Fibroblast of upper back skin (primary cell): ENCODE measurements around the gene SHROOM4.

Source experiments
- DNase-seq: peaks from one replicate; pipeline ENCODE4 v3.0.0-alpha.2; 2013

The SHROOM4 gene, protein sequence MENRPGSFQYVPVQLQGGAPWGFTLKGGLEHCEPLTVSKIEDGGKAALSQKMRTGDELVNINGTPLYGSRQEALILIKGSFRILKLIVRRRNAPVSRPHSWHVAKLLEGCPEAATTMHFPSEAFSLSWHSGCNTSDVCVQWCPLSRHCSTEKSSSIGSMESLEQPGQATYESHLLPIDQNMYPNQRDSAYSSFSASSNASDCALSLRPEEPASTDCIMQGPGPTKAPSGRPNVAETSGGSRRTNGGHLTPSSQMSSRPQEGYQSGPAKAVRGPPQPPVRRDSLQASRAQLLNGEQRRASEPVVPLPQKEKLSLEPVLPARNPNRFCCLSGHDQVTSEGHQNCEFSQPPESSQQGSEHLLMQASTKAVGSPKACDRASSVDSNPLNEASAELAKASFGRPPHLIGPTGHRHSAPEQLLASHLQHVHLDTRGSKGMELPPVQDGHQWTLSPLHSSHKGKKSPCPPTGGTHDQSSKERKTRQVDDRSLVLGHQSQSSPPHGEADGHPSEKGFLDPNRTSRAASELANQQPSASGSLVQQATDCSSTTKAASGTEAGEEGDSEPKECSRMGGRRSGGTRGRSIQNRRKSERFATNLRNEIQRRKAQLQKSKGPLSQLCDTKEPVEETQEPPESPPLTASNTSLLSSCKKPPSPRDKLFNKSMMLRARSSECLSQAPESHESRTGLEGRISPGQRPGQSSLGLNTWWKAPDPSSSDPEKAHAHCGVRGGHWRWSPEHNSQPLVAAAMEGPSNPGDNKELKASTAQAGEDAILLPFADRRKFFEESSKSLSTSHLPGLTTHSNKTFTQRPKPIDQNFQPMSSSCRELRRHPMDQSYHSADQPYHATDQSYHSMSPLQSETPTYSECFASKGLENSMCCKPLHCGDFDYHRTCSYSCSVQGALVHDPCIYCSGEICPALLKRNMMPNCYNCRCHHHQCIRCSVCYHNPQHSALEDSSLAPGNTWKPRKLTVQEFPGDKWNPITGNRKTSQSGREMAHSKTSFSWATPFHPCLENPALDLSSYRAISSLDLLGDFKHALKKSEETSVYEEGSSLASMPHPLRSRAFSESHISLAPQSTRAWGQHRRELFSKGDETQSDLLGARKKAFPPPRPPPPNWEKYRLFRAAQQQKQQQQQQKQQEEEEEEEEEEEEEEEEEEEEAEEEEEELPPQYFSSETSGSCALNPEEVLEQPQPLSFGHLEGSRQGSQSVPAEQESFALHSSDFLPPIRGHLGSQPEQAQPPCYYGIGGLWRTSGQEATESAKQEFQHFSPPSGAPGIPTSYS (N-terminal part only)

DNA sequence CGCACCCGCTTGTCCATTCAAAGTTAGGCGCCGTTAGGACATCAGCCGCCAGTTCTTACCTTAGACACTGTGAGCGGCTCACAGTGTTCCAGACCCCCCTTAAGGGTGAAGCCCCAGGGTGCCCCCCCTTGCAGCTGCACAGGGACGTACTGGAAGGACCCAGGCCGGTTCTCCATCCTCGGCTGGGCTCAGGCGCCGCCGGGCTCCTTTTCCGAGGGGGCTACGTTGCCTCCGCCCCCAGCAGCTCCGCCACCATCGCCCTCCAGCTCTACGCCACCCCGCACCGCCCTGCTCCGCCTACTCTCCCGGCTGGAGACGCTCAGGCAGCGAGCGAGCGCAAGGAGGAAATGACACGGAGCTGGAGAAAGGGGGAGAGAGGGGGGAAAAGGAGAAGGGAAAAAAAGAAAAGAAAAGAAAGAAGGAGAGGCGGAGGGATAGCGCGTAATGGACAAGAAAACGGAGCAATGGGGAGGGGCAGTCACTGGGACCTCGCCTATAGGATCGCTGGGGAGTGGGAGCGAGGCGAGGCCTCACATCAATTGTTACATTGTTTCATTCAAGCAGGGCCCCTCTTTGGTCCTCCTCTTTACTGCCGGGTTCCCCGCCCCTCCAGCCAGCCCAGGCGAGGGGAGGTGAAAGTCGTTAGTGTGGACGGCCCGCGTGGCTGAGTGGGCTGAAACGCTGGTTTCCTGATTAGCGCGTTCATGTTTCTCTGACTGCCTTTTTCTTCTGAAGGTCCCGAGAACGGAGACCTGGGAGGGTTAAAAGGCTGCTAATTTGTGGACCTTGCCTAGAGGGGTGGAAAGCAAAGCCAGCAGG lies at the start of gene SHROOM4:
SHROOM4 (minus strand) TSS at position 352 of the 819 bp plus-strand sequence; CDS start at position 176, 176 bp downstream.
- peak; percentile 71 for DNase-seq

DNA sequence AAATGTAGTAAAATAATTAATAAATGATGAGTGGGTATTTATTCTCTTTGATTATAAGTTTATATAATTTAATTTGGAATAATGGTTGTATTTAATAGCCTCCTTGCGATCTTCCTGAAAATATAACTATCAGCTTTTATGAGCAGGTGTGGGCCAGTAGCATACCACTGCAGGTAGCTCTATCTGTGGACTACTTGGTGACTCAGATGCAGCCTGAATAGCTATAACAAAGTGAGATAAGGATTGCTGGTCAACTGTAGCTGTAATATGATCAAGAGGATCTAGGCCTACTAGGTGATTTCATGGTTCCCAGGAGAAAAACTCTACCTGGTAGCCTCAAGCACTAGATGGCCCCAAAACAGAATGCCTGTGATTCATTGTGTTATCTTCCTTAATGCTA lies 49.5 kb upstream of the SHROOM4 start:
- no peak for DNase-seq

DNA sequence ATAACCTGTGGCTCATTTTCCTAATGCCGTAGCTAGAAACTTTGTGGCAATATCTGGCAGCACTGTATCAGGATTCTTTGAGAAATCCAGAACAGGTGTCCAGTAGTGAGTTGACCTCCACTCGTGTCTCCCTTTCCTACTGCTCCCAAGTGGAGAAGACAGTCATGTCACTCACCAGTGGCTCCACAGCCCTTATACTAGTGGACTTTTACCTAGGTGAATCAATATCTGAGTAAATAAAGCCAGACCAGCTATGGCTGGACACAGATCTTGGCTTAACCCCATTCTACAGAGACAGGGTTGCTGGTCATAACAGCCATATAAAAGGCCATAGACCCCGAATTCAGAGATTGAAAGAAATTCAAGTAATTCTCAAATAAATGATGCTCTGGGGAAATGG lies 46.5 kb upstream of the SHROOM4 start:
- no peak for DNase-seq

DNA sequence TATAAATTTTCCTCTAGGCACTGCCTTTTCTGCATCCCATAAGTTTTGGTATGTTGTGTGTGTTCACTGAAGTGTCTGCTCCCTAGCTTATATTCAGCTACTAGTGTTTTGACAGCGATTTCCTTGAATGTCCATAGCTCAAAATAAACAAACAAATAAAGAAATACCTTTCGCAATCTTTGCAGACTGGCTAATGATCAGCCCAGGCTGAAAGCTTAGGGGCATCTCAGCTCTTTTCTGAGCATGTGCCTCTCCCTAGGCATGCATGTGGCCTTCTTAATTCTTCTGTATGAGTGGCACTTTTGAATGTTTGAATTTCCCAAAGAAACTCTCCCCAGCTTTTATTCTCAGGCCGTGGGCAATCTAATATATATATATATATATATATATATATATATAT lies 44.6 kb upstream of the SHROOM4 start:
- DNase-seq = no peak

DNA sequence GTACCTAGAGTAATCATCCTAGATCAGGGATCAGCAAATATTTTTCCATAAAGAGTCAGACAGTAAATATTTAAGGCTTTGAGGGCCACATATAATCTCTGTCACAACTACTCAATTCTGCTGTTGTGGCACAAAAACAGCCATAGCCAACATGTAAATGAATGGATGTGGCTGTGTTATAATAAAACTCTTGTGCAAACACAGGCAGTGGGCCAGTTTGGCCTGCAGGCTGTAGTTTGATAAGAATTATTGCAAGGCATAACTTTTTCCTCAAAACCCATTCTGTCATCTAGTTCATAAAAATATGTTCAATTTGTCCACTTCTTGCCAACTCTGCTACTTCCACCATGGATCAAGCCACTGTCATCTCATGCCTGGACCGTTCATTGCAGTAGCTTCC lies 39.4 kb upstream of the SHROOM4 start:
- DNase-seq = no peak

DNA sequence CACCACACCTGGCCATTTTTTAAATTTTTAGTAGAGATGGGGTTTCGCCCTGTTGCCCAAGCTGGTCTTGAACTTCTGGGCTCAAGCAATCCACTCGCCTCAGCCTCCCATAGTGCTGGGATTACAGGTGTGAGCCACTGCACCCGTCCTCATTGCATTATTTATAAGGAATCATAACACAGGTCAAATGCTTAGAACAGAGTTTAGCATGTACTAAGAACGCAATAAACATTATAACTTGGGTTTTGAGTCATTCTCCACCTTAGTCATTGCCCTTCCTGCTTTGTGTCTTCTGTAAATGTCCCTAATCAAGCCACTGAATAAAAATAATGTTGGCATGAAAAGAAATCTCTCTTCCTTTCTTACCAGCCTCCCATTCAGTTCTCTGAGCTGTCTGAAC lies 38.5 kb upstream of the SHROOM4 start:
- DNase-seq = no peak

DNA sequence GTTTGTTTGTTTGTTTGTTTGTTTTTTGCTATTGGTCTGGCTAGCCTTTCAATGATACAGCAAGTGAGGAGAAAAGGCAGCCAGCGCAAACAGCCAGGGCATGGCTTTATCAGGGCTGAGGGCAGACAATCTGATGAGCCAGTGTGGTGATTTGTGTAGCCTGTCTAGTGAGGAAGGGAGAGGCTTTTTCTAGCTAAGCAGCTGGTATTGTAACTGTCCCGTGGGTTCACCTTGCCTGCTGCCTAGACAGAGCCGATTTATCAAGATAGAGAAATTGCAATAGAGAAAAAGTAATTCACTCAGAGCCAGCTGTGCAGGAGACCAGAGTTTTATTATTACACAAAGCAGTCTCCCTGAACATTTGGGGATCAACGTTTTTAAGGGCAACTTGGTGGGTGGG lies 28.2 kb upstream of the SHROOM4 start:
- no peak for DNase-seq

DNA sequence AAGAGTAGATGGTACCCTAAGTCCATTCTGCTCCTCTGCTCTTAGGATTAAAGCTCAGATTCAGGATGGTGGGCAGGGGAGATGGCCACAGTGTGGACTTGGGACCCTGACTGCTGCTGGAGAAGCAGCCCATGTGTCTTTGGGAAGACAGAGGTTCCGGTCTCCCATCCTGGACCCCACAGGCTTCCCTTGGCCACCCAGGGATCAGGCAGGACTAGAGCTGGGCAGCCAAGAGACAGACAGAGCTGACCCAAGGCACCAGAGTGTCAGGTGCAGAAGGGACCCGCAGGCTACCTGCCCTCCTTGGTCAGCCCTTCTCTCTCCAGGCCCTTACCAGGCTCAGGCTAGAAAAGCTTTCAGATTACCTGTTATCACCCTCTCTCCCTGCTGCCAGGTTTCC lies 25.7 kb upstream of the SHROOM4 start:
- no peak for DNase-seq

DNA sequence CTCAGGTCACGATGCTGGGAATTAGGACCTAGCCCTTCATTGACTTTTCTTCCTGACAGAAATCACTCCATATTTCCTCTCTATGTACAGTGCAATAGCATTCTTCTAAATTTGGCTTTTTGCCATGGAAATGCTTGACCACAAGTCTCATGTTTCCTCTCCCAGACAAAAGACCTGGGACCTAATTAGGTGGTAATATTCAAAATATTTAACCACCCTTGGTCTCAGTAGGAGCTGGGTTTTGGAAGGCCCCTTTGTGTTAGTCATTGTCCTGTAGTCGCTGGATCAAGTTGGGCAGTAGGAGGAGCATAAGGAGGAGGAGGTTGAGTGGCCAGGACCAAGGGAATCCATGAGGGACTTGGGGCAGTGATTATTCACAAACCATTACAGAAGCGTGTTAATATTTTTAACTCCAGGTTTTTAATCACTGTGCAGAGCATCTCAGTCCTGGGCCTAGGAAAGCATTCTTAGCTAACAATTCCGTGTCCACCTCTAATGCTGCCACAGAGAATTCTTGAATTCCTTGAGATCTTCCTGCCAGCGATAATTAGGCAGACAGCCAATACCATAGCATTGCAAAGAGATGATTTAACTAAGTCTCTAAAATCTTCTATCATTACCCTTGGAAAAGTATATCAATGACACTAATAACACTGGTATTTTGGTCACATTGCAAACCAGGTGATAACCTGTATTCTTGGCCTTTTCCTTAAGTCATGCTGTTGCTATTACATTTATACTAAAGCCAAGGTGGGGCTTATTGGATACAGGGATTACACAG lies 25.0 kb upstream of the SHROOM4 start:
- DNase-seq = peak; percentile 67

DNA sequence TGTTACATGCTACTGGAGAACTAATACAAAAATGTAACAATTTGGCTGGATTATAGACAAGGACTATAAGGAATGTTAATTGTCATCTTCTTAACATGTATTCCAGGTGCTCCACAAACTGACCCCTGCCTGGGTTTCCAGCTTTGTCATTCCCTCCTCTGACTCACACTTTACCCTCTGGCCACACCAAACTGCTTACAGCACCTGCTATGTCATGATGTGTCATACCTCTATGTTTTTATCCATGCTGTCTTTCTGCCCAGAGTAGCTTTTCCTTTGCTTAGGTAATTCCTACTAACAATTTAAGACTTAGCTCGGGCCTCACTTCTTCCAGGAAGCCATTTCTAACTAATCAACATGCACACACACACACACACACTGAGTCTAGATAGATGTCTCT lies 14.0 kb upstream of the SHROOM4 start:
- no peak for DNase-seq

DNA sequence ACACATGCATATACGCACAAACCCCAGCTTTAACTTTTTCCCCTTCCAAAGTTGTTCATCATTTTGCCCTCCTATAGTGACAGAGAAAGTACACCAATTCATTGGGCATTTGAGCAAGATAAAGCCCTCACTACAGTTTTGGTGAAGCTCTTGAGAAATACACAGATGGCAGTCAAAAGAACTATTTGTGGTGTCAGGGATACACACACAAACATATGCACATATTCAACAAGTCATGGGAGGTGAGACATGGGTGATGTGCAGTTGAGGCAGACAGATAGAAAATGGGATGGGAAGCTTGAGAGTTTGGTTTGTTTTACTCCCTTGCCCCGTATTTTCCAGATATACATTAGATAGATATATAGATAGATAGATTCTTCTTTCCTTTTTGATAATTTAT lies 11.8 kb upstream of the SHROOM4 start:
- DNase-seq = no peak

DNA sequence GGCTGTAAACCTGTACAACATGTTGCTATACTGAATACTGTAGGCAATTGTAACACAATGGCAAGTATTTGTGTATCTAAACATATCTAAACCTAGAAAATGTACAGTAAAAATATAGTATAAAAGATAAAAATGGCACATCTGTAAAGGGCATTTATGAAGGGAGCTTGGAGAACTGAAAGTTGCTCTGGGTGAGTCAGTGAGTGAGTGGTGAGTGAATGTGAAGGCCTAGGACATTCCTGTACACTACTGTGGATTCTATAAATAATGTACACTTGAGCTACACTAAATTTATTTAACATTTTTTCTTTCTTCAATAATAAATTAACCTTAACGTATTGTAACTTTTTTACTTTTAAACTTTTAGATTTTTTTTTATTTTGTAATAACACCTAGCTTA lies 5.0 kb upstream of the SHROOM4 start:
- no peak for DNase-seq

DNA sequence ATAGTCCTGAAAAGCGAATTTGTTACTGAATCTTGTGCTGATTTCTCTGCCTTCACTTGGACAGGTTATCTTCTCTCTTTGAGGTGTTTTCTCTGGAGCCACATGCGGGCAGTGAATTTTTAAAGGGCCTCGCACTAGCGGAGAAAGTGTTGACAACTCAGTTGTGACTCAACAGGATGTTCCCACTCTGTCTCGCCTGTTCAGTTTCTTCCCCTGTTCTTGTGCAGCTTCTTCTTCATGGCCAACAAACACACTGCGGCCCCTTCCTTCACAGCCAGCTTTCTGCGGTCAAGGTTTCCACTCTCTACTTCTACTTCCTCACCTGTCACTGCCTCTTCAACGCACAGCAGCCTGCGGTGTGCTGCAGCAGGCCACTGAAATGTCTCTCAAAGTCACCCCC lies 1.1 kb upstream of the SHROOM4 start:
- peak; percentile 32 for DNase-seq

DNA sequence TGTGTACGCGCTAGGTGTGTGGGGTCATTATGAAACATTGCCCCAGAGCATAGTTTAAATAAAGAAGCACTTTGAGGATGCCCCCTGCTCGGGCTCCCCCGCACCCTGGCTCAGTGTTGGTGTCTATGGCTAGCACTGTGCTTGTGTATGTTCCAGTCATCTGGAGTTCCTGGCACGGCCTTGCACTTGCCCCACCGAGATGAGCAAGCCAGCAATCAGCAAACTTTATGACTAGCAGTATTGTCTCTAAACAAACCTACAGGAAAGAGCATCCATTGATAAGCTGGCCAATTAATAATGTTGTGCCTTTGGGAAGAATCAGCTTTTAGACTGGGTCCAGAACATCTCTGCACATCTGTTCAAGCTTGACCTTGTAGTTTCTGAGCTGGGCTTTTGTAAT lies 707 bp upstream of the SHROOM4 start:
- no peak for DNase-seq

DNA sequence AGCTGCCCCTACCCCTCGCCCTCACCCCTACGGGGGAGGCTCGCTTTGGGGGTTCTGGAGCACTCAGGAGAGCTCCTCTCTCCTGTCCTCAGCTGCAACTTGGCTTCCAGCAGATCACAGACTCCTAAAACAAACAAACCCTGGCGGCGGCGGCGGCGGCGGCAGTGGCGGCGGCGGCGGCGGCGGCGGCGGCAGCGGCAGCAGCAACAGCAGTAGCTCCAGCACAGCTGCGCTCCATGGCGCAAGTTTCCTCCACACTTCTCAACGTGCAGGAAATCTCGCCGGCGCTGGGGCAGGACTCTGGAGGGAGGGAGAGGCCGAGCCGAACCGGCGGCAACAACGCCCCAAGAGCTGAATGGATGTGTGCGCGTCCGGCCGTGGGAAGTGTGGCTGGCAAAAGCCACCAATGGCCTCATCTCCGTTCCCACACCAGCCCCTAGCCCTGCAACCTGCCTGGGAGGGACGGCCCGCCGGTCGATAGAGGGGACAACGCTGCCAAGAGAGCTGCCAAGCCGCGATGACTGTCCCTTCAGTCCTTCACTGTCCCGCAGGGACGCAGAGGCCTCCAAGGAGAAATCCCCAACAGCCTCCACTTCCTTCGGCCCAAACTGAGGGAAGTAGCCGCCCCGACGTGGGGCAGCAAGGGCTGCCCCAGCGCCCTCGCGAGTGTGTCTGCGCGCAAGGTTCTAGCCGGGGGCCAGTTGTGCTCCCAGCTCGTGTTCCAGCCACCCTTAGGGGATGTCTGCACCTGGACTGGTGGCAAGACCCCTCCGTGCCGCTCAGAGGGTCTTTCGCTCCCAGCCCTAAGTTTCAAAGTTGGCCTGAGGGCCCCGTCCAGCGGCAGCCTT lies 775 bp downstream of the SHROOM4 start:
- DNase-seq = peak; percentile 34

DNA sequence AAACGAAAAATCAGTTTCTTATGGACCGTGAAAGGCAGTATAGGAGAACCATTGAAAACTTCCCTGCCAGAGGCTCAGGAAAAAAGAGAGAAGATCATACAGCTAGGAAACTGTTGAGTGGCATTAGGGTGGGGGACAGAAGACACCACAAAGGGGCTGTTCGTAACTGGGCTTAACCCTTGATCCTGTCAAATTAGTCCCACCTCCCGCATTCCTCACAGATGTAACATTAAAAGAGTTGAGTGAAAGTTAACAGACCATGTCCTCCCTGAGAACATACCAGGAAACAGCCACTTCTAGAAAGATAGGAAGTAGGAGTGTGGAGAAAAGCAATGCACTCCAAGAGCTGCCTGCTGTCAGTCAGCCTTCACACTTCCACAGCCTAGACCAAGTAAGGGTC lies 8.7 kb downstream of the SHROOM4 start:
- DNase-seq = no peak

DNA sequence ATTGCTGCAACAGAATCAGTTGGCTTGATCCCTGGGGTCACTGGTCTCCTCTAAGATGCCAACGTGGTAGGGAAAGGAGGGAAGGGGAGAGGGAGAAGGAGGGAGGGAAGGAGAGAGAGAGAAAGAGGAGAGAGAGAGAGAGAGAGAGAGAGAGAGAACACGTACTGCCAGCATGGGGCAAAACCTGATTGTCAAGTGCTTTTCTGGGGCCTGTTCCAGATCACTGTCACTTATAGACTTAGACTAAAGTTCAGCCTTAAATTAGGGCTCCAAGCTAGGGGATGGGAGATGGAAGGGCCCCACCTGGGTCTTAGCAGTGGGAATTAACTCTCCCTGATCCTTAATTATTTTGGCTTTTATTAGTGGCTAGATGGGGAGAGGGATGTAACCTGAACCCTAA lies 12.9 kb downstream of the SHROOM4 start:
- DNase-seq = no peak

DNA sequence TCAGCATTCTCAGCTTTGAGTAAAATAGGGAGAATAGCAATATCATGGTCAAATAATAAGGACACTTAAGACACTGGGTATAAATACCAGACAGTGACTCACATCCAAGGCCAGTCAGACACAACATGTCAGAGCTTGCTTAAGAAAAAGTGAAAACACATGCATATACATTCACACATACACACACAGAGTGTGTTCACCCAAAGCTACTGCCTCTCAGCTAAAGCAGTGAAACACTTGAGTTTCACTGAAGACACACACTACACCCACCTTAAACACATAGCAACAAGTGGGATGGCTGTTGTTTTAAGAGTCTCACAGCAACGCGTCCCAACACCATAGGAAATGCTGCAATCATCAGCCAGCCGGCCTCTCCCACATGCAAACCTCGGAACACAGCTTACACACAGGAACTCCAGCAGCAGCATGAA lies 14.4 kb downstream of the SHROOM4 start:
- peak; percentile 65 for DNase-seq

DNA sequence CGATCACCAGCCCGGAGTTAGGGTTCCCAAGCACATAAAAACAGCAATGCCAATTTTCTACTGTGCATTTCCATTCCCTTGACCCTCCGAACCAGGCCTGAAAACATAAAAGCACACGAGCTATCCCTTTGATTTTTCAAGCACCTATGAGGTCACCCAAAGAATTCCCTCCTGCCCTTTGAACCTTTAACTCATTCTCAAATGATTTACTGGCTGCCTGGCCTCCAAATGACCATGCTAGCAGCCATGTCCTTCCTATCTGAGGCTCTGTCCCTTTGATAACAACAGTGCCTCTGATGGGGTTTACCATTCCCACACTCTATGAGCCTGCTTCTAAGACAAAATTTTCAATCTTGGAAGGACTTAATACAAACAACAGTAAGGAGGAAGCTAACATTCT lies 15.2 kb downstream of the SHROOM4 start:
- no peak for DNase-seq

DNA sequence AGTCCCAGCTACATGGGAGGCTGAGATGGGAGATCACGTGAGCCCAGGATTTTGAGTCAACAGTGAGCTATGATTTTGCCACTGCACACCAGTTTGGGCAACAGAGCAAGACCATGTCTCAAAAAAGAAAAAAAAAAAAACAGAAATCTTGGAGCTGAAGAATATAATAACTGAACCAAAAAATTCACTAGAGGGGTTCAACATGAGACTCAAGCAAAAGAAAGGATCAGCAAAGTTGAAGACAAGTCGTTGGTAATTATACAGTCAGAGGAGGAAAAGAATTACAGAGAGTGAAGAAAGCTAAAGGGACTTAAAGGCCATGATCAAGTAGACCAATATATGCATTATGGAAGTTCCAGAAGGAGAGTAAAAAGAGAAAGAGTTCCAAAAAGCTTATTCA lies 26.9 kb downstream of the SHROOM4 start:
- DNase-seq = no peak

DNA sequence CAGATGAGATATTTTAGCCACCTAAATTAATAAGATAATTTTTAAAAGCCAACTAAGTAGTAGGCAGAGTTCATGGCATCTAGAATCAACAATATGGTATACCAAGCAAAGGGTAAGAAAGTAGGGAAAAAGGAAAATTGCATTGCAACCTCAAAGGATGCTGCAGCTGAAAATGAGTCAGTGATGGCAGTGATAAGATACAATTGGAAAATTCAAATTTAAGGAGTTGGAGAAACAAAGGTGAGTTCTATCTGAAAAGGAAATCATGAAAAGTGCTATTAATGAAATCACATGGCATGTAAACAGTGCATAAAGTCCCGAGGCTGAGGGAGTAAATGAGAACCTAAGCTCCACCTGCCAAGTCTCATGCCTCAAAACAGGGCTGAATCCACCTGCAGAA lies 33.9 kb downstream of the SHROOM4 start:
- no peak for DNase-seq
